Measurements from ENCODE around the gene NAB2. TPM values are rescaled to one million over a fixed set of nuclear protein-coding genes. Genes with fewer than 3 reads are reported as not detected.

NAB2 gene
- total RNA-seq, 1 experiment from 2014 or later, result 30.6 TPM

- peaks cover 13% of the 10 kb centered on the region for H3K4me1 Mint-ChIP-seq (ENCODE audit: insufficient read depth, unreplicated experiment)
- intact Hi-C loops (cut with micrococcal nuclease), result no loop called here
- POLR2A ChIA-PET, result interaction anchor here (0.8 to 6.5 kb wide), 10 partner anchors 14 to 117 kb away, joined by 3 to 111 read pairs (median 9); partner anchors contain the start of genes NEMP1, SHMT2 and STAT6
Observed at GRCh38 chr12:57126061-57126460, 37.1 kb downstream of the NAB2 start.

GRCh38 chr12:57126561-57126960 lies 37.6 kb downstream of the NAB2 start:
- BruUV-seq (replicated peaks), result no TSS peak
- no peak for TF ChIP-seq CTCF (IDR thresholded peaks at IDR 0.05; ENCODE audit: unreplicated experiment)
- ChIA-PET POLR2A (interaction anchor here (0.8 to 6.5 kb wide), 9 partner anchors 15 to 116 kb away, joined by 3 to 111 read pairs (median 24); partner anchors contain the start of genes NAB2 and STAT6), CTCF (interaction anchor here (0.5 to 19.4 kb wide), 12 partner anchors 8 to 368 kb away, joined by 3 to 530 read pairs (median 3); partner anchors contain the start of gene STAT6)
- intact Hi-C loops (cut with micrococcal nuclease), result no loop called here
- Mint-ChIP-seq H3K27ac (ENCODE audit: low read depth, unreplicated experiment) (peak overlapping the region; percentile 77), H3K9me3 (ENCODE audit: unreplicated experiment) (no peaks in the 10 kb centered on the region), H3K36me3 (ENCODE audit: insufficient read depth, unreplicated experiment) (no peaks in the 10 kb centered on the region), H3K4me3 (ENCODE audit: unreplicated experiment) (peak overlapping the region; percentile 86), H3K27me3 (ENCODE audit: insufficient read depth, unreplicated experiment) (no peaks in the 10 kb centered on the region), H3K4me1 (ENCODE audit: insufficient read depth, unreplicated experiment) (peaks cover 18% of the 10 kb centered on the region)
- DNase-seq (ENCODE audit: unreplicated experiment), result no peak

More at GRCh38 chr12:57126061-57126460, 37.1 kb downstream of the NAB2 start:
- Mint-ChIP-seq H3K27me3 (ENCODE audit: insufficient read depth, unreplicated experiment) (no peaks in the 10 kb centered on the region), H3K9me3 (ENCODE audit: unreplicated experiment) (no peaks in the 10 kb centered on the region), H3K36me3 (ENCODE audit: insufficient read depth, unreplicated experiment) (no peaks in the 10 kb centered on the region), H3K4me3 (ENCODE audit: unreplicated experiment) (peak overlapping the region; percentile 86), H3K27ac (ENCODE audit: low read depth, unreplicated experiment) (no peak overlapping the region)
- TF ChIP-seq CTCF (IDR thresholded peaks at IDR 0.05; ENCODE audit: unreplicated experiment), result no peak
- CTCF ChIA-PET, result interaction anchor here (0.5 to 19.4 kb wide), 18 partner anchors 8 to 368 kb away, joined by 3 to 530 read pairs (median 5); partner anchors contain the start of genes NEMP1 and STAT6
- no TSS peak for BruUV-seq (replicated peaks)
- no peak for DNase-seq (ENCODE audit: unreplicated experiment)

GRCh38 chr12:57127101-57127725 lies 38.3 kb downstream of the NAB2 start:
- DNase-seq (ENCODE audit: unreplicated experiment), result peak; percentile 84
- intact Hi-C loops (cut with micrococcal nuclease), result no loop called here
- H3K4me1 Mint-ChIP-seq (ENCODE audit: insufficient read depth, unreplicated experiment), result peaks cover 23% of the 10 kb centered on the region
- TF ChIP-seq CTCF (IDR thresholded peaks at IDR 0.05; ENCODE audit: unreplicated experiment), result no peak
- no peaks in the 10 kb centered on the region for H3K9me3 Mint-ChIP-seq (ENCODE audit: unreplicated experiment)
- peak overlapping the region; percentile 86 for H3K4me3 Mint-ChIP-seq (ENCODE audit: unreplicated experiment)
- POLR2A ChIA-PET, result interaction anchor here (0.8 to 6.5 kb wide), 15 partner anchors 14 to 402 kb away, joined by 3 to 111 read pairs (median 8); partner anchors contain the start of genes NAB2, NACA and STAT6
- CTCF ChIA-PET, result interaction anchor here (0.6 to 19.4 kb wide), 11 partner anchors 9 to 114 kb away, joined by 3 to 530 read pairs (median 3); partner anchors contain the start of gene STAT6
- TSS peak; percentile 56 for BruUV-seq (replicated peaks)
- no peaks in the 10 kb centered on the region for H3K27me3 Mint-ChIP-seq (ENCODE audit: insufficient read depth, unreplicated experiment)
- peak overlapping the region; percentile 77 for H3K27ac Mint-ChIP-seq (ENCODE audit: low read depth, unreplicated experiment)
- no peaks in the 10 kb centered on the region for H3K36me3 Mint-ChIP-seq (ENCODE audit: insufficient read depth, unreplicated experiment)

- peak; percentile 85 for DNase-seq (ENCODE audit: unreplicated experiment)
- Mint-ChIP-seq H3K9me3 (ENCODE audit: unreplicated experiment) (no peaks in the 10 kb centered on the region), H3K27me3 (ENCODE audit: insufficient read depth, unreplicated experiment) (no peaks in the 10 kb centered on the region), H3K4me3 (ENCODE audit: unreplicated experiment) (peak within 1 kb of the TSS; percentile 86), H3K27ac (ENCODE audit: low read depth, unreplicated experiment) (peak within 1 kb of the TSS; percentile 77), H3K36me3 (ENCODE audit: insufficient read depth, unreplicated experiment) (no peaks in the 10 kb centered on the region), H3K4me1 (ENCODE audit: insufficient read depth, unreplicated experiment) (peaks cover 30% of the 10 kb centered on the region)
- CTCF ChIA-PET, result interaction anchor here (0.5 to 19.4 kb wide), 11 partner anchors 10 to 113 kb away, joined by 3 to 530 read pairs (median 3); partner anchors contain the start of gene STAT6
- BruUV-seq (replicated peaks), result no TSS peak
- no peak for TF ChIP-seq CTCF (IDR thresholded peaks at IDR 0.05; ENCODE audit: unreplicated experiment)
- POLR2A ChIA-PET, result interaction anchor here (0.6 to 6.5 kb wide), 22 partner anchors 8 to 440 kb away, joined by 3 to 111 read pairs (median 4); partner anchors contain the start of genes NAB2, NACA, PTGES3 and STAT6
- intact Hi-C loops (cut with micrococcal nuclease), result no loop called here
Observed at GRCh38 chr12:57127726-57128518, 39.0 kb downstream of the NAB2 start, which contains the start of gene LRP1. LRP1 (plus strand) TSS chr12:57128483; CDS start chr12:57128965, 482 bp downstream.
